Spleen (tissue), 7 donors: ENCODE data around the gene EIF4G1.

Source experiments
- POLR2A ChIP-seq, 3 donors: fragments of 450-650 bp; IDR thresholded peaks; one replicate each; pipeline ENCODE4 v1.5.1; 2017; ENCODE audit warnings: antibody characterized with exemption in 3 of 3, mild to moderate bottlenecking in 1 of 3
- POLR2AphosphoS5 ChIP-seq, 3 donors: sonication (generic); formaldehyde crosslinking; IDR thresholded peaks; one replicate each; pipeline ENCODE4 v1.5.1; 2017; ENCODE audit warnings: antibody characterized with exemption in 3 of 3
- TF ChIP-seq, protein P1 (sequence below), 11 experiments: fragments of 200-600 bp in 7 of 11; fragments of 450-650 bp in 4 of 11; sonication (generic) in 4 of 11; IDR thresholded peaks in 8 of 11; conservative IDR thresholded peaks in 3 of 11; 1 replicate in 7 of 11; 2 replicates in 4 of 11; pipeline versions ENCODE4 v1.4.0 to v1.8.0; 2016 to 2021; ENCODE audit warnings: antibody characterized with exemption in 11 of 11, inconsistent platforms in 4 of 11, mild to moderate bottlenecking in 1 of 11
- donor health status: DM: no; HTN: no; CAD: no; lungs with moderate emphysema.
- donor health status: DM: no; HTN: no; CAD: no.
- donor health status: DM: no; HTN: no; CAD: no.

DNA sequence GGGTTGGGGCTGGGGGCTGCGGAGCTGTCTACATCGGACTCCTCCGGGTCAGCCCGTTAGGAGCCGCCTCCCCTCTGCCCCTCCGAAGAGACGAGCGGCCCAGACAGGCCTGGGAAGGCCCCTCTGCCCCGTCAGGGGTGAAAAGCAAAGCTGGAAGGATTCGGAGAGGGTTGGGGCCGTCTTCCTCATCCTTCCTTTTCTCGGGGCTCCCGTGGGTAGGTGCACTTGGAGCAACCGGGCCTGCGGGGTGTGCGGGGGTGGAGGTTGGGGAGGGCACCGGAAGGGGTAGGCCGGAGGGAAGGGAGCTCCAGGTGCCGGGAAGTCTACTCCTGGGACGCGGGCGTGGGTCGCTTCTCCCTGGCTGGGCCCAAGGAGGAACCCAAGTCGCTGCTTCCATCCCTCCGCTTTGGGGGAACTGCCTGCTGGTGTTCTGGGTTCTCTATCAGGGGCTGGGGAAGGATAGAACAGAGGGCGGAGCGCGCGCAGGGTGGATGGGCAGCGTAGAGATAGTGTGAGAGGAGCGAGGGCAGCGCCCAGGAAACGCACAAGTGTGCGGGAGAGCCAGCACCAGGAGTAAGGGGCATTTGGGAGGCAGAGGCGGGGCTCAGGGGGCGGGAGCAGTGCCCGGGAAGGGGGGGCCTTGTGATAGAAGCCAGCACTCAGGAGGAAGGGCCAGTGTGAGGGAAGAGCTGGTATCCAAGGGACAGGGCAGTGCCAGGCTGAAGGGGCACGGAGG, 47.7 kb downstream of the EIF4G1 start:
- TF ChIP-seq POLR2A (IDR thresholded peaks at IDR 0.05) (no peak), POLR2AphosphoS5 (IDR thresholded peaks at IDR 0.05) (peak in 2 of 3 donors; percentile 13 to 15)
- TF ChIP-seq, protein P1, sequence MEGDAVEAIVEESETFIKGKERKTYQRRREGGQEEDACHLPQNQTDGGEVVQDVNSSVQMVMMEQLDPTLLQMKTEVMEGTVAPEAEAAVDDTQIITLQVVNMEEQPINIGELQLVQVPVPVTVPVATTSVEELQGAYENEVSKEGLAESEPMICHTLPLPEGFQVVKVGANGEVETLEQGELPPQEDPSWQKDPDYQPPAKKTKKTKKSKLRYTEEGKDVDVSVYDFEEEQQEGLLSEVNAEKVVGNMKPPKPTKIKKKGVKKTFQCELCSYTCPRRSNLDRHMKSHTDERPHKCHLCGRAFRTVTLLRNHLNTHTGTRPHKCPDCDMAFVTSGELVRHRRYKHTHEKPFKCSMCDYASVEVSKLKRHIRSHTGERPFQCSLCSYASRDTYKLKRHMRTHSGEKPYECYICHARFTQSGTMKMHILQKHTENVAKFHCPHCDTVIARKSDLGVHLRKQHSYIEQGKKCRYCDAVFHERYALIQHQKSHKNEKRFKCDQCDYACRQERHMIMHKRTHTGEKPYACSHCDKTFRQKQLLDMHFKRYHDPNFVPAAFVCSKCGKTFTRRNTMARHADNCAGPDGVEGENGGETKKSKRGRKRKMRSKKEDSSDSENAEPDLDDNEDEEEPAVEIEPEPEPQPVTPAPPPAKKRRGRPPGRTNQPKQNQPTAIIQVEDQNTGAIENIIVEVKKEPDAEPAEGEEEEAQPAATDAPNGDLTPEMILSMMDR (IDR thresholded peaks at IDR 0.05 in 8 of 11, conservative IDR thresholded peaks at IDR 0.05 in 3 of 11) = no peak
